HepG2 (cell line): ENCODE measurements around the gene MEDAG. TPM values are rescaled to one million over a fixed set of nuclear protein-coding genes. Genes with fewer than 3 reads are reported as not detected.

Source experiments
- ATAC-seq: fragments of 200-7000 bp; cut with Tn5 transposase; 3 replicates; pipeline ENCODE4 v1.9.1; 2020; ENCODE audit warnings: mild to moderate bottlenecking, moderate library complexity
- BruUV-seq: library from RNA; stranded (reverse); fragments of 400-500 nt; replicated peaks from 2 replicates; lab custom pipeline; 2021; lab: Mats Ljungman, UMichigan
- CTCF ChIA-PET: fragments of 300-600 bp; formaldehyde crosslinking; extraction: SDS; loops from one replicate; lab custom pipeline; 2021; ENCODE audit warnings: low total read pairs, inconsistent platforms, low intra/inter-chr PET ratio; lab: Yijun Ruan, JAX
- POLR2A ChIA-PET: fragments of 350-600 bp; sonication (Branson Sonifier 250); formaldehyde crosslinking; loops from one replicate; lab custom pipeline; 2020; ENCODE audit warnings: antibody characterized with exemption, inconsistent platforms; lab: Yijun Ruan, JAX
- DNase-seq: peaks from one replicate; pipeline ENCODE4 v3.0.0-alpha.2; 2015; ENCODE audit warnings: low spot score
- FAIRE-seq: peaks from 3 replicates; lab custom pipeline; 2011; peaks lifted over from hg19 to GRCh38; lab: Jason Lieb, UNC
- H2AFZ ChIP-seq: one replicate; pipeline ENCODE4 v1.6.1; 2011; ENCODE audit warnings: low read length, inconsistent platforms
- H3K27ac ChIP-seq: fragments of 300-600 bp; 3 replicates; pipeline ENCODE4 v1.8.0; 2011; ENCODE audit warnings: mixed run types, mild to moderate bottlenecking, mixed read lengths, low read length, inconsistent platforms; ENCODE audit not compliant: insufficient read depth; ENCODE audit errors: extremely low read length
- H3K27me3 ChIP-seq, 2 experiments: fragments of 200-600 bp in 1 of 2; 2 replicates in 1 of 2; 3 replicates in 1 of 2; pipeline versions ENCODE4 v1.6.0 to v1.8.0; 2011; ENCODE audit warnings: low read length in 2 of 2, mild to moderate bottlenecking in 2 of 2, moderate library complexity in 2 of 2, inconsistent platforms in 1 of 2; ENCODE audit not compliant: insufficient read depth in 2 of 2, control insufficient read depth in 1 of 2
- H3K36me3 ChIP-seq, 2 experiments: fragments of 200-600 bp in 1 of 2; replicated peaks in 1 of 2; 2 replicates in 1 of 2; 3 replicates in 1 of 2; pipeline versions ENCODE4 v1.5.1 to v1.8.0; 2011; ENCODE audit warnings: low read length in 2 of 2, inconsistent platforms in 1 of 2; ENCODE audit not compliant: insufficient read depth in 2 of 2, control insufficient read depth in 1 of 2
- H3K4me1 ChIP-seq: 2 replicates; pipeline ENCODE4 v1.5.1; 2012; ENCODE audit warnings: low read length, inconsistent platforms; ENCODE audit not compliant: insufficient read depth
- H3K4me2 ChIP-seq: 2 replicates; pipeline ENCODE4 v1.6.0; 2011; ENCODE audit warnings: low read depth, low read length, inconsistent platforms
- H3K4me3 ChIP-seq, 3 experiments: fragments of 200-600 bp in 1 of 3; sonication (generic), shearing (Covaris generic) in 1 of 3; replicated peaks in 1 of 3; 2 replicates each; pipeline ENCODE4 v1.5.1; 2011 to 2016; ENCODE audit warnings: low read length in 3 of 3, inconsistent platforms in 2 of 3, low read depth in 2 of 3, mild to moderate bottlenecking in 2 of 3, control low read depth in 1 of 3, mixed read lengths in 1 of 3; ENCODE audit not compliant: insufficient read depth in 1 of 3
- H3K79me2 ChIP-seq: one replicate; pipeline ENCODE4 v1.6.1; 2011; ENCODE audit warnings: low read length, inconsistent platforms; ENCODE audit not compliant: insufficient read depth
- H3K9ac ChIP-seq: 2 replicates; pipeline ENCODE4 v1.6.0; 2011; ENCODE audit warnings: mild to moderate bottlenecking, low read depth, low read length, inconsistent platforms; ENCODE audit not compliant: insufficient read depth
- H3K9me3 ChIP-seq: 2 replicates; pipeline ENCODE4 v1.5.1; 2012; ENCODE audit warnings: mild to moderate bottlenecking, low read length
- H4K20me1 ChIP-seq: 2 replicates; pipeline ENCODE4 v1.6.0; 2011; ENCODE audit warnings: inconsistent platforms, mild to moderate bottlenecking, low read length, moderate library complexity; ENCODE audit not compliant: insufficient read depth
- IRX3 ChIP-seq: sonication (generic); formaldehyde crosslinking; IDR thresholded peaks from 2 replicates; pipeline ENCODE4 v1.8.1; 2023; ENCODE audit warnings: mild to moderate bottlenecking, low read depth, missing genetic modification reagents, borderline replicate concordance
- KLF12 ChIP-seq: sonication (generic); formaldehyde crosslinking; IDR thresholded peaks from 2 replicates; pipeline ENCODE4 v1.4.0; 2020; ENCODE audit warnings: missing genetic modification reagents, borderline replicate concordance
- NCOA5 ChIP-seq: sonication (generic); formaldehyde crosslinking; IDR thresholded peaks from 2 replicates; pipeline ENCODE4 v1.4.0; 2020; ENCODE audit warnings: missing genetic modification reagents
- NFIC ChIP-seq: IDR thresholded peaks from 2 replicates; pipeline ENCODE4 v1.6.1; 2012; ENCODE audit warnings: mild to moderate bottlenecking, low read length, inconsistent platforms
- PPARG ChIP-seq: conservative IDR thresholded peaks from 2 replicates; pipeline ENCODE4 v1.6.1; 2016; ENCODE audit warnings: missing biosample characterization, missing genetic modification reagents
- STAG1 ChIP-seq: sonication (generic); formaldehyde crosslinking; IDR thresholded peaks from 2 replicates; pipeline ENCODE4 v1.4.0; 2020; ENCODE audit warnings: missing genetic modification reagents
- ZNF281 ChIP-seq: sonication (generic); formaldehyde crosslinking; IDR thresholded peaks from 2 replicates; pipeline ENCODE4 v1.4.0; 2020; ENCODE audit warnings: missing genetic modification reagents, borderline replicate concordance
- WGBS: methylation state at CpG from one replicate; pipeline ENCODE4 v1.1.6; 2017; ENCODE audit warnings: low lambda C conversion rate; 5-methylcytosine and 5-hydroxymethylcytosine counted together
- in situ Hi-C: cut with HindIII; loops from 2 replicates; pipeline ENCODE4 v1.10.0; 2017; ENCODE audit warnings: low pct_unique_long_range_greater_than_20kb; ENCODE audit not compliant: extremely low pct_ligation_motif_present
- intact Hi-C: fragments of 100-400 bp; cut with micrococcal nuclease; formaldehyde crosslinking; loops from one replicate; pipeline ENCODE4 v1.10.0; 2022; ENCODE audit not compliant: unreplicated experiment
- polyA plus RNA-seq, 8 experiments: library from polyadenylated mRNA; depleted of rRNA in 3 of 8; stranded (reverse) in 7 of 8; unstranded in 1 of 8; fragments of >200 nt; fragmentation: Illumina TruSeq in 4 of 8; extraction: Trizol in 4 of 8; gene quantifications; 2 replicates each; pipeline versions ENCODE4 v1.2.1 to v1.2.3, GENCODE V29; 2011 to 2016; ENCODE audit warnings: low read depth in 4 of 8, missing spikeins in 1 of 8, mixed read lengths in 1 of 8; ENCODE audit not compliant: insufficient read depth in 1 of 8
- total RNA-seq, 5 experiments: library from RNA; depleted of rRNA; stranded (reverse); fragments of >200 nt; fragmentation: Illumina TruSeq; extraction: Trizol; gene quantifications; 2 replicates each; pipeline ENCODE4 v1.2.3, GENCODE V29; 2016; ENCODE audit warnings: low read depth in 1 of 5
- TF ChIP-seq, protein P1 (sequence below): sonication (generic); formaldehyde crosslinking; IDR thresholded peaks from 2 replicates; pipeline ENCODE4 v1.4.0; 2020; ENCODE audit warnings: missing genetic modification reagents, borderline replicate concordance
- TF ChIP-seq, protein P2 (sequence below): sonication (generic); formaldehyde crosslinking; IDR thresholded peaks from 2 replicates; pipeline ENCODE4 v1.4.0; 2020; ENCODE audit warnings: missing genetic modification reagents

Gene MEDAG
- total and polyA plus RNA-seq, 2 of the 13 experiments (the other 11 are each of a cell fraction or from before 2014, with no cell fraction given) = not detected

DNA sequence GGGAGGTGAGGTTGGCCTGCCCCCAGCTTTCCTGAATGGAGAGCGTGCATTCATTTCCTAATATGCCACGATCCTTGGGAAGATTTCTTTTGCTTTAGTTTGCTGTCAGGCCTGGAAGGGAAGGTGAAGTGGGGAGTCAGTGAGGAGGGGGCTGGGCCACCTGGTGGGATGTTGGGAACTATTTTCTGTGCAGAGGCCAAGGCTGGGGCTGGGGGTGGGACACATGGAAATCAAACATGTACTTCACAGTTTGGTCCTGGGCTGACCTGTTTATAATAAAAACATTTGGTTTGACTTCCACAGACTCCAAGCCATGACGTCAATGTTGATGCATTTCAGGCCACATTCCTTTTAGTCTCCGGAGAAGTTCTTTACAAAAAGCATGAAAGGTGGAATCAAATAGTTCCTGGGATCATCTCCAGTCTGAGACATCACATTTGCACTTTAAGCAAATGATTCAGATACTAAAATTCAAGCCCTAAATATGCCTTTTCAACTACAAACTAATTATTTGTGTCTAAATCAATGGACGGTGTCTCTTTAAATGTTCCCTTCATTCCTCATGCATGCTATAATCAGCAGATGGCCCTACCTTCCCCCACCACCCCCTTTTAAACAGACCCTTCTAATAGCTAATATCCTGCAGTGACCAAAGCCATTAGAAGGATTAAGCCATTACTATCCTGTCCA is 41.5 kb upstream of the MEDAG start (continued):
- TF ChIP-seq ZNF281 (CRISPR knock-in tag) = no peak
- TF ChIP-seq, all 625 proteins: peak for 3

GRCh38 chr13:30865123-30866049 is 40.7 kb upstream of the MEDAG start:
- in situ Hi-C loops = no loop called here
- TF ChIP-seq NCOA5 (CRISPR knock-in tag) = no peak
- no peak for TF ChIP-seq NFIC
- no peak for TF ChIP-seq IRX3 (CRISPR knock-in tag)
- TF ChIP-seq, protein P1, sequence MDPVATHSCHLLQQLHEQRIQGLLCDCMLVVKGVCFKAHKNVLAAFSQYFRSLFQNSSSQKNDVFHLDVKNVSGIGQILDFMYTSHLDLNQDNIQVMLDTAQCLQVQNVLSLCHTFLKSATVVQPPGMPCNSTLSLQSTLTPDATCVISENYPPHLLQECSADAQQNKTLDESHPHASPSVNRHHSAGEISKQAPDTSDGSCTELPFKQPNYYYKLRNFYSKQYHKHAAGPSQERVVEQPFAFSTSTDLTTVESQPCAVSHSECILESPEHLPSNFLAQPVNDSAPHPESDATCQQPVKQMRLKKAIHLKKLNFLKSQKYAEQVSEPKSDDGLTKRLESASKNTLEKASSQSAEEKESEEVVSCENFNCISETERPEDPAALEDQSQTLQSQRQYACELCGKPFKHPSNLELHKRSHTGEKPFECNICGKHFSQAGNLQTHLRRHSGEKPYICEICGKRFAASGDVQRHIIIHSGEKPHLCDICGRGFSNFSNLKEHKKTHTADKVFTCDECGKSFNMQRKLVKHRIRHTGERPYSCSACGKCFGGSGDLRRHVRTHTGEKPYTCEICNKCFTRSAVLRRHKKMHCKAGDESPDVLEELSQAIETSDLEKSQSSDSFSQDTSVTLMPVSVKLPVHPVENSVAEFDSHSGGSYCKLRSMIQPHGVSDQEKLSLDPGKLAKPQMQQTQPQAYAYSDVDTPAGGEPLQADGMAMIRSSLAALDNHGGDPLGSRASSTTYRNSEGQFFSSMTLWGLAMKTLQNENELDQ (CRISPR knock-in tag) = no peak
- TF ChIP-seq KLF12 = no peak
- TF ChIP-seq, protein P2, sequence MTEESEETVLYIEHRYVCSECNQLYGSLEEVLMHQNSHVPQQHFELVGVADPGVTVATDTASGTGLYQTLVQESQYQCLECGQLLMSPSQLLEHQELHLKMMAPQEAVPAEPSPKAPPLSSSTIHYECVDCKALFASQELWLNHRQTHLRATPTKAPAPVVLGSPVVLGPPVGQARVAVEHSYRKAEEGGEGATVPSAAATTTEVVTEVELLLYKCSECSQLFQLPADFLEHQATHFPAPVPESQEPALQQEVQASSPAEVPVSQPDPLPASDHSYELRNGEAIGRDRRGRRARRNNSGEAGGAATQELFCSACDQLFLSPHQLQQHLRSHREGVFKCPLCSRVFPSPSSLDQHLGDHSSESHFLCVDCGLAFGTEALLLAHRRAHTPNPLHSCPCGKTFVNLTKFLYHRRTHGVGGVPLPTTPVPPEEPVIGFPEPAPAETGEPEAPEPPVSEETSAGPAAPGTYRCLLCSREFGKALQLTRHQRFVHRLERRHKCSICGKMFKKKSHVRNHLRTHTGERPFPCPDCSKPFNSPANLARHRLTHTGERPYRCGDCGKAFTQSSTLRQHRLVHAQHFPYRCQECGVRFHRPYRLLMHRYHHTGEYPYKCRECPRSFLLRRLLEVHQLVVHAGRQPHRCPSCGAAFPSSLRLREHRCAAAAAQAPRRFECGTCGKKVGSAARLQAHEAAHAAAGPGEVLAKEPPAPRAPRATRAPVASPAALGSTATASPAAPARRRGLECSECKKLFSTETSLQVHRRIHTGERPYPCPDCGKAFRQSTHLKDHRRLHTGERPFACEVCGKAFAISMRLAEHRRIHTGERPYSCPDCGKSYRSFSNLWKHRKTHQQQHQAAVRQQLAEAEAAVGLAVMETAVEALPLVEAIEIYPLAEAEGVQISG = peak; percentile 53; the same call in 1 of the 2 replicates
- TF ChIP-seq STAG1 (CRISPR knock-in tag) = peak; percentile 94
- TF ChIP-seq PPARG = no peak

More at GRCh38 chr13:30865123-30866049, 40.7 kb upstream of the MEDAG start:
- H3K4me1 ChIP-seq = peaks cover 64% of the 10 kb centered on the region
- ChIA-PET CTCF (interaction anchor here (0.8 to 1.5 kb wide), 2 partner anchors 62 to 191 kb away, joined by 3 to 7 read pairs; no protein-coding TSS in a partner anchor), POLR2A (interaction anchor here (0.6 to 1.3 kb wide), 5 partner anchors 33 to 248 kb away, joined by 3 to 5 read pairs (median 4); no protein-coding TSS in a partner anchor)
- H3K9me3 ChIP-seq = no peaks in the 10 kb centered on the region
- peak overlapping the region; percentile 7 for H3K27ac ChIP-seq
- H3K79me2 ChIP-seq = no peaks in the 10 kb centered on the region
- H3K36me3 ChIP-seq = no peaks in the 10 kb centered on the region
- no peaks in the 10 kb centered on the region for H4K20me1 ChIP-seq
- peak overlapping the region; percentile 86 for H3K4me2 ChIP-seq
- H3K4me3 ChIP-seq = peak overlapping the region in 2 of 3 experiments; percentile 40 to 54; a peak in 3 of 6 replicates
- DNase-seq = peak; percentile 80
- FAIRE-seq = peak; percentile 58
- peak overlapping the region; percentile 65 for H3K9ac ChIP-seq
- ATAC-seq = peak; percentile 97
- peak overlapping the region; percentile 48 for H2AFZ ChIP-seq
- WGBS = 10% methylated on average over 17 of the region's 17 CpGs
- intact Hi-C loops = loop anchor here (1.0 to 2.0 kb wide), 5 partner anchors 34 to 247 kb away; no protein-coding TSS in a partner anchor
- no TSS peak for BruUV-seq
- no peaks in the 10 kb centered on the region; a peak in 1 of 5 replicates for H3K27me3 ChIP-seq
